HFF-Myc (cell line): ENCODE results near the gene SLC2A4.

Experiments used
- DNase-seq: peaks from one replicate; pipeline ENCODE4 v3.0.0-alpha.2; 2011; ENCODE audit warnings: low read depth; ENCODE audit errors: extremely low read depth
- H3K4me3 ChIP-seq: replicated peaks from 2 replicates; pipeline ENCODE4 v1.5.1; 2011; ENCODE audit warnings: low read depth, mild to moderate bottlenecking, control low read depth, low read length
- CTCF ChIP-seq: IDR thresholded peaks from 2 replicates; pipeline ENCODE4 v1.5.1; 2012; ENCODE audit warnings: mild to moderate bottlenecking, low read depth, low read length, control low read depth; ENCODE audit errors: missing control alignments

SLC2A4 gene

GRCh38 chr17:7326186-7326585 lies 44.7 kb downstream of the SLC2A4 start:
- DNase-seq: no peak
- H3K4me3 ChIP-seq: no peak overlapping the region
- TF ChIP-seq CTCF: no peak

- DNase-seq: no peak
- no peak overlapping the region for H3K4me3 ChIP-seq
- no peak for TF ChIP-seq CTCF
Measured at GRCh38 chr17:7327056-7327455, 45.5 kb downstream of the SLC2A4 start.

GRCh38 chr17:7327501-7327900 lies 46.0 kb downstream of the SLC2A4 start:
- no peak for DNase-seq
- no peak overlapping the region for H3K4me3 ChIP-seq
- TF ChIP-seq CTCF: no peak

- no peak for DNase-seq
- no peak for TF ChIP-seq CTCF
- peak overlapping the region; percentile 89 for H3K4me3 ChIP-seq
Measured at GRCh38 chr17:7328009-7328408, 46.5 kb downstream of the SLC2A4 start.

- TF ChIP-seq CTCF: peak; percentile 1
- no peak for DNase-seq
- H3K4me3 ChIP-seq: peak within 1 kb of the TSS; percentile 89
Measured at GRCh38 chr17:7328840-7329373, 47.4 kb downstream of the SLC2A4 start, which contains the start of gene NEURL4. TSS of gene NEURL4 (minus strand) at chr17:7329335. CDS start at chr17:7329312, 23 bp downstream.

- H3K4me3 ChIP-seq: peak overlapping the region; percentile 89
- DNase-seq: peak; percentile 98
- peak; percentile 7 for TF ChIP-seq CTCF
Measured at GRCh38 chr17:7329374-7329996, 48.0 kb downstream of the SLC2A4 start.

GRCh38 chr17:7329997-7330637 lies 48.6 kb downstream of the SLC2A4 start:
- peak overlapping the region; percentile 89 for H3K4me3 ChIP-seq
- no peak for TF ChIP-seq CTCF
- DNase-seq: no peak
